DOHH2 (cell line): ENCODE measurements around the gene CCL22.
"Not testable (repeated sequence)": the region's sequence is repeated elsewhere in the genome, so short reads cannot be mapped to it uniquely, and the experiment has no call there.

ENCODE experiments used
- H3F3A ChIP-seq: fragments of 200-600 bp; sonication (generic), shearing (Covaris generic); 2 replicates; pipeline ENCODE4 v1.6.0; 2016; ENCODE audit warnings: antibody characterized with exemption, mild to moderate bottlenecking; ENCODE audit not compliant: control insufficient read depth, insufficient read depth
- H3K27ac ChIP-seq: fragments of 200-600 bp; sonication (generic); 2 replicates; pipeline ENCODE4 v1.5.1; 2014; ENCODE audit warnings: low read depth, mild to moderate bottlenecking, low read length, moderate library complexity
- H3K27me3 ChIP-seq: fragments of 200-600 bp; sonication (generic); 2 replicates; pipeline ENCODE4 v1.6.1; 2014; ENCODE audit warnings: mild to moderate bottlenecking, low read length, mixed read lengths; ENCODE audit not compliant: control insufficient read depth
- H3K36me3 ChIP-seq: fragments of 200-600 bp; sonication (generic); 2 replicates; pipeline ENCODE4 v1.6.1; 2014; ENCODE audit warnings: mild to moderate bottlenecking, low read length, moderate library complexity, mixed read lengths; ENCODE audit not compliant: control insufficient read depth
- H3K4me1 ChIP-seq: fragments of 200-600 bp; sonication (generic); 2 replicates; pipeline ENCODE4 v1.6.1; 2014; ENCODE audit warnings: mild to moderate bottlenecking, low read length, mixed read lengths; ENCODE audit not compliant: control insufficient read depth
- H3K4me2 ChIP-seq: fragments of 200-600 bp; sonication (generic); 2 replicates; pipeline ENCODE4 v1.6.0; 2014; ENCODE audit warnings: mild to moderate bottlenecking, low read length, moderate library complexity
- H3K4me3 ChIP-seq: fragments of 200-600 bp; sonication (generic); 2 replicates; pipeline ENCODE4 v1.5.1; 2014; ENCODE audit warnings: mild to moderate bottlenecking, low read length, mixed read lengths
- H3K79me2 ChIP-seq: fragments of 200-600 bp; sonication (generic); 2 replicates; pipeline ENCODE4 v1.6.1; 2014; ENCODE audit warnings: mild to moderate bottlenecking, low read length, mixed read lengths; ENCODE audit not compliant: control insufficient read depth
- H3K9me2 ChIP-seq: fragments of 200-600 bp; sonication (generic); replicated peaks from 2 replicates; pipeline ENCODE4 v1.6.1; 2014; ENCODE audit warnings: mild to moderate bottlenecking, low read length, mixed read lengths; ENCODE audit not compliant: control insufficient read depth
- H3K9me3 ChIP-seq: fragments of 200-600 bp; sonication (generic); 2 replicates; pipeline ENCODE4 v1.6.1; 2014; ENCODE audit warnings: antibody characterized with exemption, low read length, mixed read lengths; ENCODE audit not compliant: control insufficient read depth, insufficient read depth
- H4K20me1 ChIP-seq: fragments of 200-600 bp; sonication (generic); 2 replicates; pipeline ENCODE4 v1.6.0; 2014; ENCODE audit warnings: low read depth, mild to moderate bottlenecking, antibody characterized with exemption, low read length, moderate library complexity; ENCODE audit not compliant: control insufficient read depth, insufficient read depth
- CTCF ChIP-seq: fragments of 200-600 bp; sonication (generic); IDR thresholded peaks from one replicate; pipeline ENCODE4 v1.5.1; 2014; ENCODE audit warnings: antibody characterized with exemption, mild to moderate bottlenecking, low read depth, low read length; ENCODE audit not compliant: poor library complexity, severe bottlenecking
- EZH2phosphoT487 ChIP-seq: fragments of 200-600 bp; sonication (generic); IDR thresholded peaks from 2 replicates; pipeline ENCODE4 v1.6.1; 2017; ENCODE audit warnings: borderline replicate concordance, mild to moderate bottlenecking, antibody characterized with exemption, low read length, moderate library complexity, mixed read lengths

The CCL22 gene

GRCh38 chr16:57341441-57342303 lies 16.9 kb upstream of the CCL22 start:
- Histone ChIP-seq H3K4me2 (no peak overlapping the region), H4K20me1 (no peaks in the 10 kb centered on the region), H3K9me3 (0 out of 2 replicates have a peak, but pooled peaks cover 3% of the 10 kb centered on the region), H3K9me2 (no peaks in the 10 kb centered on the region), H3F3A (no peaks in the 10 kb centered on the region), H3K79me2 (no peaks in the 10 kb centered on the region), H3K4me1 (no peaks in the 10 kb centered on the region), H3K4me3 (no peak overlapping the region), H3K27ac (no peak overlapping the region), H3K27me3 (peaks cover 61% of the 10 kb centered on the region), H3K36me3 (no peaks in the 10 kb centered on the region)
- no peak for TF ChIP-seq EZH2phosphoT487
- no peak for TF ChIP-seq CTCF

GRCh38 chr16:57342606-57343005 lies 16.0 kb upstream of the CCL22 start:
- H3K9me2 ChIP-seq, H3F3A ChIP-seq, H3K4me2 ChIP-seq, H3K9me3 ChIP-seq, H3K36me3 ChIP-seq, H3K4me3 ChIP-seq, H4K20me1 ChIP-seq, H3K27ac ChIP-seq, H3K79me2 ChIP-seq, H3K4me1 ChIP-seq: not testable (repeated sequence)
- peaks cover 70% of the 10 kb centered on the region for H3K27me3 ChIP-seq

- H3F3A ChIP-seq, result no peaks in the 10 kb centered on the region
- TF ChIP-seq EZH2phosphoT487, result no peak
- TF ChIP-seq CTCF, result no peak
- no peak overlapping the region for H3K4me3 ChIP-seq
- no peaks in the 10 kb centered on the region for H3K9me2 ChIP-seq
- 0 out of 2 replicates have a peak, but pooled peaks cover 2% of the 10 kb centered on the region for H3K9me3 ChIP-seq
- no peaks in the 10 kb centered on the region for H3K79me2 ChIP-seq
- no peaks in the 10 kb centered on the region for H3K4me1 ChIP-seq
- H3K27me3 ChIP-seq, result peaks cover 74% of the 10 kb centered on the region
- no peak overlapping the region for H3K4me2 ChIP-seq
- no peak overlapping the region for H3K27ac ChIP-seq
- H3K36me3 ChIP-seq, result no peaks in the 10 kb centered on the region
- no peaks in the 10 kb centered on the region for H4K20me1 ChIP-seq
These were observed 15.4 kb upstream of the CCL22 start for GRCh38 chr16:57343221-57343620.

GRCh38 chr16:57344094-57344493 lies 14.5 kb upstream of the CCL22 start:
- not testable (repeated sequence) for H3K9me2 ChIP-seq, H3K4me3 ChIP-seq, H3K4me1 ChIP-seq, H3K36me3 ChIP-seq, H3K27ac ChIP-seq, H3F3A ChIP-seq, H3K4me2 ChIP-seq, H3K79me2 ChIP-seq, H4K20me1 ChIP-seq, H3K9me3 ChIP-seq
- H3K27me3 ChIP-seq, result peaks cover 74% of the 10 kb centered on the region
